Right ventricle myocardium superior (tissue), 1 donor: ENCODE results near the gene ELFN1. TPM values are rescaled to one million over a fixed set of nuclear protein-coding genes. Genes with fewer than 3 reads are reported as not detected.

Experiments used
- ATAC-seq: fragments of 200-7000 bp; cut with Tn5 transposase; one replicate; pipeline ENCODE4 v1.9.1; 2020; ENCODE audit warnings: mild to moderate bottlenecking; ENCODE audit not compliant: poor library complexity
- DNase-seq: peaks from one replicate; pipeline ENCODE4 v3.0.0-alpha.2; 2020
- intact Hi-C: fragments of 100-400 bp; cut with DNase I; formaldehyde crosslinking; loops from one replicate; pipeline ENCODE4 v1.11.2; 2022
- long read RNA-seq: library from polyadenylated mRNA; unstranded; transcript quantifications from one replicate; pipeline ENCODE4 v2.0.0, GENCODE V29; 2021
- total RNA-seq: library from RNA; stranded (reverse); fragmentation: NEBNext Ultra II Directional; extraction: Animal tissue kit (Norgen Biotek cat#: 25700); gene quantifications from one replicate; pipeline ENCODE4 v1.2.1, GENCODE V29; 2021
- donor health status: DM: no; HTN: yes; CAD: no; lungs with severe emphysema.

ELFN1 gene
- 10.8 TPM for total RNA-seq
- long read RNA-seq, partial matches to known transcripts, result 0 of 4 reads
- long read RNA-seq, other reads (novel, unspliced or antisense), result 4 of 4 reads

DNA sequence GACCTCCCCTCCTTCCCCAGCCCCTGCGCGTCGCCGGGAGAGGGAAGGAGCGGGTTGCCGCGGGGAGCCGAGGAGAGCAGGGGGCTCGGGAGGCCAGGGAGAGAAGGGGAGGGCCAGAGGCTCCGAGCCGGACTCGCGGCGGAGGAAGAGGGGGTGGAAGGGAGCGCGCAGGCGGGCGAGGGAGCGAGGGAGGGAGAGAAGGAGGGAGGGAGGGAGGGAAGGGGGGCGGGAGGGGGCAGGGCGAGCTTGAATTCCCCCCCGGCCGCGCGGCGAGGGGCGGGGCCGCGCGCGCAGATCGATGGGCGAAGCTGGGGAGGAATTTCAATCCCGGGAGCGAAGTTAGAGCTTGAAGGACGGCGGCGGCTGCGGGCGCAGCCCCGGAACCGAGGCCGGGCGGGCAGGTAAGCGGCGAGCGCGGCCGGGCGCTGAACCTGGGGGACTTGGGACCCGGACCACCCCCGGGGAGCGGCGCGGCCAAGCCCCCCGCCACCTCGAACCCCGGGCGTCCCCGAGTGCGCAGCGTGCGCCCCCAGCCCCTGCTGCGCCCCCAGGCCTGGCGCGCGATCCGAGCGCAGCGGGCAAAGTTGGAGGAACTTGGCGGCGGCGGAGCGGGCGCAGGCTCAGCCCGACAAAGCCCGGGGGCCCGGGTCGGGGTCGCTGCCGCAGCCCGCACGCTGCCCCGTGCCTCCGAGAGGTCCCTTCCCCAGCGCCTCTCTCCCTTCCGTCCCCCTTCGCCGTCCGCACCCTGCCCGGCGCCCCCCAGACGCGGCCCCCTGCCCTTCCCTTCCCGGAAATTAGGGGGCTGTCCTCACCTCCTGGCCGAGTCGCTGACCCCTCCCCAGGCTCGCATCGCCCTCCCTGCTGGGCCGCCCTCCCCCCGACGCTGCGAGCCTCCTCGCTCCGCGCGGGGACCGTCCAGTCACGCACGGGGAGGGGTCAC lies at the start of gene ELFN1:
ELFN1 (plus strand) TSS at position 324 of the 940 bp plus-strand sequence. CDS start 74,320 bp downstream, outside the sequence.
- DNase-seq, result no peak
- intact Hi-C loops, result no loop called here
- ATAC-seq, result peak; percentile 19

GRCh38 chr7:1620835-1621234 lies 49.2 kb upstream of the ELFN1 start:
- ATAC-seq, result no peak

GRCh38 chr7:1621718-1622117 lies 48.4 kb upstream of the ELFN1 start:
- DNase-seq, result no peak
- intact Hi-C loops, result no loop called here
- ATAC-seq, result no peak

More at GRCh38 chr7:1620835-1621234, 49.2 kb upstream of the ELFN1 start:
- DNase-seq, result peak; percentile 22
- intact Hi-C loops, result no loop called here

GRCh38 chr7:1622441-1622840 lies 47.6 kb upstream of the ELFN1 start:
- peak; percentile 22 for DNase-seq
- ATAC-seq, result no peak
- intact Hi-C loops, result no loop called here

DNA sequence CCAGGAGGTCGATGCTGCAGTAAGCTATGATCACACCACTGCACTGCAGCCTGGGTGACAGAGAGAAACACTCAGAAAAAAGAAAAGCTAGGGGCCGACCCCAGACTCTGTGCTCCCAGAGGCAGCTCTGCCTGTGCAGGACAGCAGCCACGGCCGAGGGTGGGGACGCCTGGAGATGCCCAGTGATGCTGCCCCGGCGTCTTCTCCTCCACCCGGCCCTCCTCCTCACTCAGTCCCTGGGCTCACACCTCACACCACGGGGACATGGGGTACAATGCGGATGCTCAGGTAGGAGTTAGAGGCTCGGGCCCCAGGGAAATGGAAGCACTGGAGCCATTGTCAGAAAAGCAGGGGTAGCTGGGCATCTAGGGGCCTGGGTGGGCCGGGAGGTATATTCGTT lies 46.3 kb upstream of the ELFN1 start:
- DNase-seq (peak; percentile 12), ATAC-seq (no peak)
- intact Hi-C loops, result no loop called here

DNA sequence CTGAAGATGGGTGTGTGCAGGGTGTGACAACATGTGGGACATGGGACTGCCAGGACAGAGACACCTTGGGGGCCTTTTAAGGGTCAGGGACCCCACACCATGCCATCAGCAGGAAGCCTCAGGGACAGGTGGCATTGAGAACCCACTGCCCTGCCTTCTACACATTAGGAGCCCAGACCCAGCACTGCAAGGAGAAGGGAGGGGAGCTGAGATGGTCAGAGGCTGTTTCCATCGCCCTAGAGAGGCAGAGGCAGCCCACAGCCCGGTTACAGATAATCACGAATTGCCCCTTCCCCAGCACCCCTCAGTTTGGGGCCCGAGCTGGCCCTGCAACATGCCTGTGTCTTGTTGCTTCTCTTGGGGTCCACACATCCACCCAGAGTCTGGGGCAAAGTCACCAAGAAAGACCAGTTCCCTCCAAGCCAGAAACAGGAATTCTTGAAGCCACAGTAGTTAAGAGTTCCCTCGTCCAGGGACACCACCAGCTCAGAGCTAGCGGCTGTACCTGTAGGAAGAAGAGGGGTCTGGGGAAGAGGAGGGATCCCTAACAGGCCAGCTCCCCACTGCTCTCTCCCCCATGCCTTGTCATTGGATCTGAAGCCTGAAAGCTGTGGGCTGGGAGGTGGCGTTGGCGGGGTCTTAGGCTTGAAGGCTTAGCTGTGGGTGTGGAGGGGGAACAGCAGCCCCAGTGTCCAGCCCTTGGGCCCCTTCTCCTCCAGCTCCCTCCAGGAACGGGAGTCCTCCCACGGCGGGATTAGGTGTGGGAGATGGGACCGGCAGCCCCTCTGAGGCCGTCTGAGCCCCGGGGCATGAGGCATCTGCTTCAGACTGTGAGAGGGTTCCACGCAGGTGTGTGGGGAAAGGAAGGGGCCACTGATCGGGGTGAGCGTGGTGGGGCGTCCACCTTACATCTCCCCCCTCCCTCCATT lies 44.8 kb upstream of the ELFN1 start:
- intact Hi-C loops, result no loop called here
- DNase-seq (no peak), ATAC-seq (no peak)

- intact Hi-C loops, result no loop called here
- no peak for DNase-seq
Observed at GRCh38 chr7:1626769-1627168, 43.3 kb upstream of the ELFN1 start.

GRCh38 chr7:1630700-1631336 lies 39.3 kb upstream of the ELFN1 start:
- intact Hi-C loops, result no loop called here
- DNase-seq (no peak), ATAC-seq (no peak)

More at GRCh38 chr7:1626769-1627168, 43.3 kb upstream of the ELFN1 start:
- no peak for ATAC-seq

DNA sequence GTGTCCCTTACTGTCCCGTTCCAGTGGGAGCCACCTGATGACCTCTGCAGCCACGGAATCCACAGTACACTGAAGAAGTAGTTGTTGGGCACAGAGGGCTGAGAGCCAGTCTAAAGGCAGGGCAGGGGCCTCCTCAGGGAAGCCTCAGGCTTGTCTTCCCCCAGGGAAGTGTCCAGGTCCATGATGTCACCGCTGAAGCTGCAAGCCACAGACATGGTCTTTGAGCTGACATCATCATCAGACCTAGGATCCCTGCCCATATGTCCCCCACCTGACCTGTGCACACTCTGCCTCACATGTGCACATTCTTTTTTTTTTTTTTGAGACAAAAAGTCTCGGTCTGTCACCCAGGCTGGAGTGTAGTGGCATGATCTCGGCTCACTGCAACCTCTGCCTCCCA lies 38.4 kb upstream of the ELFN1 start:
- no peak for DNase-seq
- intact Hi-C loops, result no loop called here
- ATAC-seq, result no peak

- DNase-seq (no peak), ATAC-seq (no peak)
- intact Hi-C loops, result no loop called here
Observed at GRCh38 chr7:1632506-1632905, 37.6 kb upstream of the ELFN1 start.

- DNase-seq, result no peak
- intact Hi-C loops, result no loop called here
- no peak for ATAC-seq
Observed at GRCh38 chr7:1632916-1633785, 36.9 kb upstream of the ELFN1 start.

- intact Hi-C loops, result no loop called here
- DNase-seq, result no peak
- ATAC-seq, result no peak
Observed at GRCh38 chr7:1635401-1635800, 34.7 kb upstream of the ELFN1 start.

DNA sequence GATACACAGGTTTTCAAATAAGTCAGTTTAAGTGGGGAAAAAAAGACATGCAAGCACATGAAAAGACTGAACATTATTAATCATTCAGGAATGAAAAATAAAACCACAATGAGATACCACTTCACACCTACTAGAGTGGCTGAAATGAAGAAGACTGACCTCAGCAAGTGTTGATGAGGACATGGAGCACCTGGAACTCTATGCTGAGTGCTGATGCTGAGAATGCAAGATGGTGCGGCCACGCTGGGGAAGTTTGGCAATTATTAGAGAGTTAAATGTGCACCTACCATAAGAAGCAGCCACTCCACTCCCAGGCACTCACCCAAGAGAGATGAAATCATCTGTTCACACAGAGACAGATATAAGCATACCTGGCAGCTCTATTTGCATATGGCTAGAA lies 32.9 kb upstream of the ELFN1 start:
- DNase-seq (no peak), ATAC-seq (no peak)
- intact Hi-C loops, result no loop called here

- intact Hi-C loops, result no loop called here
- DNase-seq (no peak), ATAC-seq (peak; percentile 73)
Observed at GRCh38 chr7:1638215-1638661, 31.8 kb upstream of the ELFN1 start.

- DNase-seq, result no peak
- no peak for ATAC-seq
- intact Hi-C loops, result no loop called here
Observed at GRCh38 chr7:1639071-1639470, 31.0 kb upstream of the ELFN1 start.

GRCh38 chr7:1639532-1640175 lies 30.4 kb upstream of the ELFN1 start:
- DNase-seq (no peak), ATAC-seq (no peak)

DNA sequence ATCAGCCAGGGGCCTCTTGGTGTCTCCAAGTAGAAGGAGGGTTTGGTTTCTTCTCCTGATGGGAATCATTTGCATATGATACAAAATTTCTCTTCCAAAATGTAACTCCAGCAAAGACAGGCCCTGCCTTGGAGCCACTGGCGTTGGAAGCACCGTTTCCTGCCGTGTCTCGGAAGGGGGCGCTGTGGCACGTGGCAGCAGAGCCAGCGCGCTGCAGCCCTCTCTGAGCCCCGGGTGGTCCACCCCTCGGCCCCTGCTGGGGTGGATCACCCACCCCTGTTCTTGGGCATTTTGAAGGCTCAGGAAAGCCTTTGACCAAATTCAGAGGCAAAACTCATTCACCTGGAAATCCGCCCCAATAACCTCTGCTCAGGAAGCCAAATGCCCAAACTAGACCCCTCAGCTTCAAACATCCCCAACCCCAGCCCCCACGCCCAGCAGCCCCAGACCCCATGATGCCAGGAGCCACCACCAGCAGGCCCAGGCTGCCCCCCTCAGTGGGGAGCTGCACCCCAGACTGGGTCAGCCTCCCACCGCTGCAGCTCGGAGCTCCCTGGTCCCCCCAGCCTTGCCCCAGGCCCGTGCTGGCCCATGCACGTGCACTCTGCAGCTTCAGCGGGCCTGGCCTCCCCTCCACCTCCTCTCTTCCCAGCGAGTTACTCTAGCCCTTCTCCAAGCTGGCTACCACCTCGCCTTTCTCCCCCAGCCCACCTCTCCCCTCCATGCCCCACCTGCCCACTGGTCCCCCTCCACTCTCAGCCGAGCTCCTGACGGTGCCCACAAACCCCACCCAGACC lies 29.5 kb upstream of the ELFN1 start:
- no peak for ATAC-seq
- no peak for DNase-seq
- intact Hi-C loops, result no loop called here

More at GRCh38 chr7:1639532-1640175, 30.4 kb upstream of the ELFN1 start:
- intact Hi-C loops, result no loop called here
